ENCODE results near the gene TBC1D5. TPM values are rescaled to one million over a fixed set of nuclear protein-coding genes. Genes with fewer than 3 reads are reported as not detected.

TBC1D5 gene
- total RNA-seq, 1 donor: 45.5 TPM

GRCh38 chr3:17260257-17260656 lies 482.2 kb downstream of the TBC1D5 start:
- no peak for DNase-seq (ENCODE audit: low read depth in 2 of 3, low spot score in 2 of 3)

- no peak for DNase-seq (ENCODE audit: low read depth in 2 of 3, low spot score in 2 of 3)
Measured at GRCh38 chr3:17259685-17260084, 482.7 kb downstream of the TBC1D5 start.

- peak; percentile 1 to 76 (median 38) for DNase-seq (ENCODE audit: low read depth in 2 of 3, low spot score in 2 of 3)
Measured at GRCh38 chr3:17258823-17259436, 483.5 kb downstream of the TBC1D5 start.

- DNase-seq (ENCODE audit: low read depth in 2 of 3, low spot score in 2 of 3): no peak
Measured at GRCh38 chr3:17257269-17257668, 485.2 kb downstream of the TBC1D5 start.

- no peak for DNase-seq (ENCODE audit: low read depth in 2 of 3, low spot score in 2 of 3)
Measured at GRCh38 chr3:17243621-17244020, 498.8 kb downstream of the TBC1D5 start.

- DNase-seq (ENCODE audit: low read depth in 2 of 3, low spot score in 2 of 3): no peak
Measured at GRCh38 chr3:17239417-17239816, 503.0 kb downstream of the TBC1D5 start.

GRCh38 chr3:17238023-17238422 lies 504.4 kb downstream of the TBC1D5 start:
- DNase-seq (ENCODE audit: low read depth in 2 of 3, low spot score in 2 of 3): no peak

- no peak for DNase-seq (ENCODE audit: low read depth in 2 of 3, low spot score in 2 of 3)
Measured at GRCh38 chr3:17235310-17235709, 507.1 kb downstream of the TBC1D5 start.

GRCh38 chr3:17234382-17234781 lies 508.0 kb downstream of the TBC1D5 start:
- DNase-seq (ENCODE audit: low read depth in 2 of 3, low spot score in 2 of 3): peak in 1 of 3 donors; percentile 1

- peak; percentile 16 to 80 (median 54) for DNase-seq (ENCODE audit: low read depth in 2 of 3, low spot score in 2 of 3)
Measured at GRCh38 chr3:17233398-17233800, 509.0 kb downstream of the TBC1D5 start.

- DNase-seq (ENCODE audit: low read depth in 2 of 3, low spot score in 2 of 3): no peak
Measured at GRCh38 chr3:17232442-17232841, 510.0 kb downstream of the TBC1D5 start.

- no peak for DNase-seq (ENCODE audit: low read depth in 2 of 3, low spot score in 2 of 3)
Measured at GRCh38 chr3:17231537-17232261, 510.7 kb downstream of the TBC1D5 start.

- DNase-seq (ENCODE audit: low read depth in 2 of 3, low spot score in 2 of 3): no peak
Measured at GRCh38 chr3:17227472-17227871, 515.0 kb downstream of the TBC1D5 start.

GRCh38 chr3:17221529-17221928 lies 520.9 kb downstream of the TBC1D5 start:
- no peak for DNase-seq (ENCODE audit: low read depth in 2 of 3, low spot score in 2 of 3)

GRCh38 chr3:17219593-17219992 lies 522.8 kb downstream of the TBC1D5 start:
- no peak for DNase-seq (ENCODE audit: low read depth in 2 of 3, low spot score in 2 of 3)

GRCh38 chr3:17218587-17218986 lies 523.8 kb downstream of the TBC1D5 start:
- no peak for DNase-seq (ENCODE audit: low read depth in 2 of 3, low spot score in 2 of 3)

GRCh38 chr3:17217588-17217987 lies 524.8 kb downstream of the TBC1D5 start:
- no peak for DNase-seq (ENCODE audit: low read depth in 2 of 3, low spot score in 2 of 3)

GRCh38 chr3:17213102-17213501 lies 529.3 kb downstream of the TBC1D5 start:
- no peak for DNase-seq (ENCODE audit: low read depth in 2 of 3, low spot score in 2 of 3)

GRCh38 chr3:17207979-17208378 lies 534.5 kb downstream of the TBC1D5 start:
- DNase-seq (ENCODE audit: low read depth in 2 of 3, low spot score in 2 of 3): no peak

- no peak for DNase-seq (ENCODE audit: low read depth in 2 of 3, low spot score in 2 of 3)
Measured at GRCh38 chr3:17207019-17207418, 535.4 kb downstream of the TBC1D5 start.

GRCh38 chr3:17204049-17204650 lies 538.3 kb downstream of the TBC1D5 start:
- DNase-seq (ENCODE audit: low read depth in 2 of 3, low spot score in 2 of 3): no peak

GRCh38 chr3:17201538-17201937 lies 540.9 kb downstream of the TBC1D5 start:
- no peak for DNase-seq (ENCODE audit: low read depth in 2 of 3, low spot score in 2 of 3)
